WERI-Rb-1 (cell line): ENCODE measurements around the gene SEMA4D.
"Not testable (repeated sequence)": the region's sequence is repeated elsewhere in the genome, so short reads cannot be mapped to it uniquely, and the experiment has no call there.

ENCODE experiments used
- DNase-seq: peaks from one replicate; pipeline ENCODE4 v3.0.0-alpha.2; 2020
- H3K27ac ChIP-seq: fragments of 250-450 bp; sonication (Bioruptor Pico); 2 replicates; pipeline ENCODE4 v1.5.1; 2020; ENCODE audit warnings: mild to moderate bottlenecking, moderate library complexity
- H3K27me3 ChIP-seq: fragments of 250-450 bp; sonication (Bioruptor Pico); 2 replicates; pipeline ENCODE4 v1.5.1; 2021; ENCODE audit warnings: mild to moderate bottlenecking, low read depth, moderate library complexity; ENCODE audit not compliant: insufficient read depth, severe bottlenecking
- H3K36me3 ChIP-seq: fragments of 250-450 bp; sonication (Bioruptor Pico); 2 replicates; pipeline ENCODE4 v1.5.1; 2020; ENCODE audit warnings: mild to moderate bottlenecking, moderate library complexity
- H3K4me3 ChIP-seq: 2 replicates; pipeline ENCODE4 v1.5.1; 2011; ENCODE audit warnings: low read depth, mild to moderate bottlenecking, control low read depth, low read length
- H3K9me3 ChIP-seq: fragments of 250-450 bp; sonication (Bioruptor Pico); 2 replicates; pipeline ENCODE4 v1.5.1; 2021; ENCODE audit warnings: mild to moderate bottlenecking, moderate library complexity; ENCODE audit not compliant: severe bottlenecking
- CTCF ChIP-seq: IDR thresholded peaks from 2 replicates; pipeline ENCODE4 v1.5.1; 2011; ENCODE audit warnings: low read depth, mild to moderate bottlenecking, control low read depth, inconsistent platforms, low read length

Gene SEMA4D

DNA sequence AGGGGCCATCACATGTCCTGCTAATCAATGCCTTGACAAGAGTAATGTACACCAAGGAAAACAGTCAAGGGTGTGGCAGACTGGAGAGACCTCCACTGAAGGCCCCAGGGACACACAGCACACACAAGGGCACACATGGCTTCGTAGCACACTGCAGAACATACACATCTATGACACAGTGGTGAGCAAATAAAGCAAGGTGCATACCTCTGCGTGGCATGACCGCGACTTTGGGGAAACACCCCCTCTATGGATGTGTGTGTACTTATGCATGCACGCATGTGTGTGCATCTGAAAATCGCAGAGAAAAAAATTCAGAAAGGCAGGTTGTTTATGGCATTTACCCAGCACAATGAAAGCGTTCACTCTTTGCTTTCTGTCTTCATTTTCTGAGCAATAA lies 20.5 kb downstream of the SEMA4D start:
- no peak for TF ChIP-seq CTCF
- Histone ChIP-seq H3K27ac (no peak overlapping the region), H3K27me3 (no peaks in the 10 kb centered on the region), H3K36me3 (peaks cover 6% of the 10 kb centered on the region; the same call in 1 of the 2 replicates), H3K9me3 (no peaks in the 10 kb centered on the region), H3K4me3 (no peak overlapping the region)
- DNase-seq = no peak

- Histone ChIP-seq H3K27me3 (no peaks in the 10 kb centered on the region), H3K9me3 (no peaks in the 10 kb centered on the region), H3K36me3 (peaks cover 6% of the 10 kb centered on the region; the same call in 1 of the 2 replicates), H3K4me3 (no peak overlapping the region), H3K27ac (no peak overlapping the region)
- no peak for DNase-seq
- no peak for TF ChIP-seq CTCF
Measured at GRCh38 chr9:89476546-89476945, 21.4 kb downstream of the SEMA4D start.

- Histone ChIP-seq H3K27me3 (no peaks in the 10 kb centered on the region), H3K27ac (no peak overlapping the region), H3K36me3 (peaks cover 6% of the 10 kb centered on the region; the same call in 1 of the 2 replicates), H3K4me3 (no peak overlapping the region), H3K9me3 (no peaks in the 10 kb centered on the region)
- no peak for DNase-seq
- no peak for TF ChIP-seq CTCF
Measured at GRCh38 chr9:89475891-89476440, 21.9 kb downstream of the SEMA4D start.

DNA sequence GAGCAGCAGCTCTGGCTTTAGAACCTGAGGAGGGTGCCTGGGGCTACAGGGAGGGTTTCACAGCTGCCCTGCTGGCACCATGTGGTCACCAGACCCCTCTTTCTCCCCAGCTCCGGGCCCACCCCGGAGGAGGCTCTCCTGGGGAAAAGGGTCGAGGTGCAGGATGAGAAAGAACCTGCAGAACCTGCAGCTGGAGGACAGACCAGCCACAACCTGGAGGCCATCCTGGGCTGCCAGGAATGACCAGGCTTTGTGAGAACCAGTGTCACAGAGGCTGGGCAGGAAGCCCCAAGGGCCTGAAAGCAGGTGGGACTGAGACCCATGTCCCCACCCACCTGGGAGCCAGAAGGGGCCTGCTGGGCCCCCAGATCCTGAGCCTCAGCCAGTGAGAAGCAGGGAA lies 23.0 kb downstream of the SEMA4D start:
- Histone ChIP-seq H3K27me3 (no peaks in the 10 kb centered on the region), H3K4me3 (no peak overlapping the region), H3K36me3 (peaks cover 6% of the 10 kb centered on the region; the same call in 1 of the 2 replicates), H3K27ac (no peak overlapping the region), H3K9me3 (no peaks in the 10 kb centered on the region)
- DNase-seq = no peak
- no peak for TF ChIP-seq CTCF

DNA sequence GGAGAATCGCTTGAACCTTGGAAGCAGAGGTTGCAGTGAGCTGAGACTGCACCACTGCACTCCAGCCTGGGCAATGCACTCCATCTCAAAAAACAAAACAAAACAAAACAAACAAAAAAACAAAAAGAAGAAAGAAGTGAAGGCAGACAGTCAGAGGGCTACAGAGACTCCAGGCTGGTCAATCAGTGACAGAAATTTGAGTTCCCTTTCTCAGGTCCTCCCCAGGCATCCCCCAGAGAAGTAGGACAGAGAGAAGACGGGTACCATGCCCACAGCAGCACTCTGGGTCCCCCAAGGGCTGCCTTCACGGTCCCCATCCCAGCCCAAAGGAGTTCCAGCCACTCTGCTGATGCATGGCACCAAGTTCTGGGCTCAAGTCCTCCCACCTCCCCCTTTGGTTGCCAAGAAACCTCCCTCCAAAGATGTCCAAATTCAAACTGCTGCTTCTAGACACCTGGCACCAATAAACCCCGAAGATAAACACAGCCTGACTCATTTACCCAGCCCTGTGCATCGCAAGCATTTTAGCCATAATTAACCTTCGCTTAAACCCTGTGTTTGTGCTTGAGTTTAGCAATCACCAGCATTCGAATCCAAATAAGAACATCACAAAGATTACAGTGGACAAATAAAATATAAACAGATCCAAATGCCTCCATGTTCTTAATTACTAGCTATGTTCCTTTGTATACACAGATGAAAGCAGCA lies 24.0 kb downstream of the SEMA4D start:
- Histone ChIP-seq H3K27me3 (no peaks in the 10 kb centered on the region), H3K4me3 (no peak overlapping the region), H3K9me3 (no peaks in the 10 kb centered on the region), H3K27ac (no peak overlapping the region), H3K36me3 (peaks cover 1% of the 10 kb centered on the region; the same call in 1 of the 2 replicates)
- TF ChIP-seq CTCF = no peak
- no peak for DNase-seq

DNA sequence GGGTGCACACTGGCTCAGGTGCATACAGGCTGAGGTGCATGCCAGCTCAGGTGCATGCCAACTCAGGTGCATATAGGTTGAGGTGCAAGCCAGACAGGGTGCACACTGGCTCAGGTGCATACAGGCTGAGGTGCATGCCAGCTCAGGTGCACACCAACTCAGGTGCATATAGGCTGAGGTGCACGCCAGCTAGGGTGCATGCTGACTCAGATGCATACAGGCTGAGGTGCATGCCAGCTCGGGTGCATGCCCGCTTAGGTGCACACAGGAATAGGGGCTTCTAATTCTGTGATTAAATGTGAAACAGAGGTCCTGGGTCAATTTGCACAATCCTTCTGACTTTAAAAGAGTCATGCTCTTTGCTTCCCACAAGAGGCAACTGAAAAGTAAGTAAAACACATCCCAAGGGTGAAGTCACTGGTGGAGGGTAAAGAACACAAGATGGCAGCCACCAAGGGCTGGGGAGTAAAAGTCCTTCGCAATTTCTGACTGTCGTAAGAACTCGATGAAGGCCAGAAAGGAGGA lies 26.1 kb downstream of the SEMA4D start:
- not testable (repeated sequence) for H3K27me3 ChIP-seq, H3K4me3 ChIP-seq, H3K9me3 ChIP-seq, H3K27ac ChIP-seq, H3K36me3 ChIP-seq, DNase-seq
